CD4-positive, alpha-beta memory T cell (primary cell): ENCODE measurements around the gene SALL3. TPM values are rescaled to one million over a fixed set of nuclear protein-coding genes. Genes with fewer than 3 reads are reported as not detected.

ENCODE experiments used
- CTCF ChIA-PET: fragments of 350-600 bp; sonication (Branson Sonifier 250); formaldehyde crosslinking; loops from one replicate; lab custom pipeline; 2021; ENCODE audit warnings: inconsistent platforms; ENCODE audit not compliant: partially characterized antibody; lab: Charles Lee
- POLR2A ChIA-PET: fragments of 350-600 bp; sonication (Branson Sonifier 250); formaldehyde crosslinking; loops from one replicate; lab custom pipeline; 2021; ENCODE audit not compliant: partially characterized antibody; lab: Charles Lee
- DNase-seq, 5 donors: peaks; one replicate each; pipeline versions ENCODE4 v3.0.0 to v3.0.0-alpha.2; 2020 to 2022; ENCODE audit warnings: mixed read lengths in 1 of 5
- H3K27ac ChIP-seq: one replicate; pipeline ENCODE4 v1.7.0; 2013; ENCODE audit warnings: low read depth, low read length
- H3K27me3 ChIP-seq: 2 replicates; pipeline ENCODE4 v1.7.0; 2013; ENCODE audit warnings: mild to moderate bottlenecking, low read length, moderate library complexity; ENCODE audit not compliant: insufficient read depth
- H3K36me3 ChIP-seq: 2 replicates; pipeline ENCODE4 v1.7.0; 2013; ENCODE audit warnings: mild to moderate bottlenecking, low read length, moderate library complexity; ENCODE audit not compliant: insufficient read depth
- H3K4me1 ChIP-seq: 2 replicates; pipeline ENCODE4 v1.7.0; 2013; ENCODE audit warnings: mild to moderate bottlenecking, low read length, moderate library complexity; ENCODE audit not compliant: insufficient read depth
- H3K4me3 ChIP-seq, 2 donors: one replicate each; pipeline ENCODE4 v1.7.0; 2013; ENCODE audit warnings: low read length in 2 of 2, mild to moderate bottlenecking in 1 of 2
- H3K9me3 ChIP-seq, 2 donors: one replicate each; pipeline ENCODE4 v1.7.0; 2013; ENCODE audit warnings: low read length in 2 of 2, control low read depth in 1 of 2; ENCODE audit not compliant: control insufficient read depth in 1 of 2
- H3K27ac Mint-ChIP-seq, 7 donors: one replicate each; pipeline ENCODE4 v1.8.0; 2020 to 2021; ENCODE audit warnings: mixed read lengths in 7 of 7, mild to moderate bottlenecking in 6 of 7, inconsistent platforms in 3 of 7, moderate library complexity in 3 of 7
- H3K27me3 Mint-ChIP-seq, 2 donors: one replicate each; pipeline ENCODE4 v1.8.0; 2020 to 2021; ENCODE audit warnings: mixed read lengths in 2 of 2
- H3K36me3 Mint-ChIP-seq, 2 donors: one replicate each; pipeline ENCODE4 v1.8.0; 2020 to 2021; ENCODE audit warnings: mixed read lengths in 2 of 2, inconsistent platforms in 1 of 2, mild to moderate bottlenecking in 1 of 2
- H3K4me1 Mint-ChIP-seq, 4 donors: one replicate each; pipeline ENCODE4 v1.8.0; 2020 to 2021; ENCODE audit warnings: mixed read lengths in 4 of 4, mild to moderate bottlenecking in 1 of 4
- H3K4me3 Mint-ChIP-seq, 8 donors: one replicate each; pipeline ENCODE4 v1.8.0; 2020 to 2021; ENCODE audit warnings: mixed read lengths in 8 of 8, mild to moderate bottlenecking in 7 of 8, moderate library complexity in 6 of 8, inconsistent platforms in 3 of 8
- H3K9me3 Mint-ChIP-seq, 8 donors: one replicate each; pipeline ENCODE4 v1.8.0; 2020 to 2021; ENCODE audit warnings: mixed read lengths in 8 of 8, mild to moderate bottlenecking in 5 of 8, inconsistent platforms in 3 of 8, moderate library complexity in 1 of 8
- intact Hi-C: fragments of 100-400 bp; cut with micrococcal nuclease; formaldehyde crosslinking; loops from one replicate; pipeline ENCODE4 v1.15.1; 2023
- polyA plus RNA-seq, 2 donors: library from polyadenylated mRNA; unstranded; fragments of 300-500 nt; fragmentation: Illumina TruSeq; gene quantifications; one replicate each; pipeline ENCODE4 v1.2.3, GENCODE V29; 2021
- total RNA-seq, 2 experiments: library from RNA; stranded (reverse); gene quantifications; one replicate each; pipeline ENCODE4 v1.2.3, GENCODE V29; 2021

SALL3 gene
- not detected for total RNA-seq
- polyA plus RNA-seq: not detected

DNA sequence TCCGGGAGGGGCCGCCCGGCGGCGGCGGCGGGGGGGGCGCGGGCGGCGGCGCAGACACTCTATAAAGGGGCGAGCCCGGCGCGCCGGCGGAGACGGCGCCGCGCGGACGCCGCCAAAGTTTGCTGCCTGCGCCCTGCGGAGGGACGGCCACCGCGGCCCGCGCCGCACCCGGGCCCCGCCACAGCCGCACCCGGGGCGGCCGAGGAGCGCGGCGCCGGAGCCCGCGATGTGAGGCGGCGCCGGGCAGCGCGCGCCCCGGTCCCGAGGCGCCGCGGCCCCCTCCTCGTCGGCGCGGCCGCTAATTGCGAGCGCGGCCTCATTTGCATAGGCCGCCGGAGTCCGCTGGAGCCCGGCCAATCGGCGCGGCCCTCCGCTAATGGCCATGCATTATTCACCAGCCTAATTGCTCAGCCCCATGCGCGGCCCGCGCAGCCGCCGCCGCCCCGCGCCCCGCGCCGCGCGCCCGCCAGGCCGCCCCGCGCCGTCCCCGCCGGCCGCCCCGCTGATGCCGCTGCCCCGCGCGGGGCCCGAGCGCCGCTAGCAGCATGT is at the start of gene SALL3:
Gene SALL3, plus strand, starts transcription at position 89 of the 549 bp plus-strand sequence. Its CDS starts 457 bp downstream, at position 546.
- Mint-ChIP-seq H3K9me3 (peaks cover 0 to 11% (median 5%) of the 10 kb centered on the region in 8 donors), H3K4me1 (peaks cover 6 to 25% (median 13%) of the 10 kb centered on the region in 4 donors), H3K27ac (no peak within 1 kb of the TSS), H3K36me3 (no peaks in the 10 kb centered on the region), H3K4me3 (peak within 1 kb of the TSS in 3 of 8 donors; percentile 41 to 57 (median 52)), H3K27me3 (peaks cover 51 to 52% of the 10 kb centered on the region in 2 donors)
- POLR2A ChIA-PET: no interaction called here
- intact Hi-C loops: no loop called here
- CTCF ChIA-PET: no interaction called here
- H3K27me3 ChIP-seq: peaks cover 25% of the 10 kb centered on the region
- H3K9me3 ChIP-seq: no peaks in the 10 kb centered on the region
- no peak within 1 kb of the TSS for H3K27ac ChIP-seq
- no peaks in the 10 kb centered on the region for H3K4me1 ChIP-seq
- H3K36me3 ChIP-seq: no peaks in the 10 kb centered on the region
- DNase-seq: no peak
- no peak within 1 kb of the TSS for H3K4me3 ChIP-seq

DNA sequence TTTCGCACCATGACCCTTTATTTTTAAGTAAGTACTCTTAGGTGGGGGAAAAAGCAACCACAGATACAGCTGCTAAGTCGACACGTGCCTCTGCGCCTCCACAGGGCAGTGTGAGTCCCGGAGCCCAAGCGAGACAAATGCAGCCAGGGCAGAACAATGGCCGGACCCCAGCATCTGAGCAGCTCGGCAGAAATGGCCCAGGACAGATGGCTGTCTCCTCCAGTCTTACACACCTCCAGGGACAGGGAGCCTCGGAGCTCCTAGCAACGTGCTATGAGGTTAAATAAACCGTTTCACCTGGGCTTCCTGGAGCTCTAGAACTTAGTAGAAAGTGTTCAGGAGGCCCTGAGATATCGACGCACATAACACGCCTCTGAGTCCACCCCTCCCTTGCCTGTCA is 47.3 kb upstream of the SALL3 start:
- intact Hi-C loops: no loop called here
- no peak overlapping the region for H3K27ac Mint-ChIP-seq
- CTCF ChIA-PET: no interaction called here

DNA sequence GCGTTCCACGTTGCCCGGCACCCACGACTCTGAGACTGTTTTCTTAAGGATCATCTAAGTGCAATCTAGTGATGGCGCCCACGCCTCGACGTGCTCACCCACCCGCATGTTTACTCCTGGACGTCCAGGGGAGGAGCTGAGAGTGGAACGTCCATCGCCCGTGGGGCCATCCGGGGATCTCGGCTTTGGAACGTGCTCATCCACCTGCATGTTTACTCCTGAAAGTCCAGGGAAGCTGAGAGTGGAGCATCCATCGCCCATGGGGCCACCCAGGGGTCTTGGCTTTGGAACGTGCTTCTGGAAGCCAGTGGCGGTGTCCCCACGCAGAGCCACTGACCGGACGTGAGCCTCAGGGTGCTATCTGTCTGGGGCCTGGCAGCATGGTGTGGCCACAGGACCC is 45.6 kb upstream of the SALL3 start:
- peaks cover 4% of the 10 kb centered on the region in 2 donors for H3K27me3 Mint-ChIP-seq
- no peaks in the 10 kb centered on the region for H3K27me3 ChIP-seq
- H3K4me1 Mint-ChIP-seq: no peaks in the 10 kb centered on the region
- POLR2A ChIA-PET: no interaction called here
- no peaks in the 10 kb centered on the region for H3K36me3 Mint-ChIP-seq
- H3K4me1 ChIP-seq: no peaks in the 10 kb centered on the region
- no peak overlapping the region for H3K4me3 ChIP-seq
- H3K36me3 ChIP-seq: no peaks in the 10 kb centered on the region
- DNase-seq: no peak
- no peak overlapping the region for H3K27ac Mint-ChIP-seq
- H3K27ac ChIP-seq: no peak overlapping the region
- H3K9me3 ChIP-seq: no peaks in the 10 kb centered on the region
- CTCF ChIA-PET: no interaction called here
- H3K4me3 Mint-ChIP-seq: no peak overlapping the region
- no peaks in the 10 kb centered on the region for H3K9me3 Mint-ChIP-seq
- intact Hi-C loops: no loop called here

More for the DNA sequence above, 47.3 kb upstream of the SALL3 start:
- Mint-ChIP-seq H3K27me3 (peaks cover 4% of the 10 kb centered on the region in 2 donors), H3K4me3 (no peak overlapping the region), H3K4me1 (no peaks in the 10 kb centered on the region), H3K9me3 (no peaks in the 10 kb centered on the region), H3K36me3 (no peaks in the 10 kb centered on the region)
- DNase-seq: no peak
- H3K4me3 ChIP-seq: no peak overlapping the region
- H3K4me1 ChIP-seq: no peaks in the 10 kb centered on the region
- no peak overlapping the region for H3K27ac ChIP-seq
- POLR2A ChIA-PET: no interaction called here
- H3K27me3 ChIP-seq: no peaks in the 10 kb centered on the region
- H3K36me3 ChIP-seq: no peaks in the 10 kb centered on the region
- no peaks in the 10 kb centered on the region for H3K9me3 ChIP-seq

DNA sequence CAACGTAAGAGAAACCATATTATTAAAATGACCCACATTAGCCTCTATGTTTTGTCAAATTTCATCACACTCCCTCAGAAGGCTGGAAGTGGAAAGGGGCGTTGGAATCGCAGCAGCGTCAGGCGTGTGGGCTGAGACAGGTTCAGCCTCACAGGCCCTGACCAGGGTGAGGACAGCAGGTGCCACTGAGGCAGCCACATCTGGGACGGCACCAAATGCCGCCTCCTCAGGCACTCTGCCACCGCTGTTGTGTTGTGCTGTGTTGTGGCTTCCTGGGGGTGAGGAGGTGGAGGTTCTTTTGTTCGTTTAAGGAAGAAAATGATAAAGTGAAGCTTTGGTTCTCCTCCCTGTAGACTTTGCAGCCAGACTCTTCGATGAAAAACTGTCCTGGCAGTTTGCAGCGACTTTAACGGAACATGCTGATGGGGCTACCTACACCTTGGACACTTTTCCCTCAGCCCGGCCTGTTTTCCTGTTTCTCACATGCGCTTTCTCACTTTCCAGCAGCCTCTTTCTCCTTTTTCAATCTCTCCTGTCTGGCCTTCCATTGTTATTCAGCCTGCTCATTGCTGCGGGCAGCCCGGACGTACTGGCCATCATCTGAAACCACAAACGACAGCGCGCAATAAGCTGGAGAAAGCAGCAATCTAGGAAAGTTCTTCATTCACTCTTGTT is 44.9 kb upstream of the SALL3 start:
- ChIA-PET CTCF (no interaction called here), POLR2A (no interaction called here)
- Mint-ChIP-seq H3K27ac (peak overlapping the region in 1 of 7 donors; percentile 41), H3K4me3 (no peak overlapping the region), H3K4me1 (no peaks in the 10 kb centered on the region), H3K27me3 (peaks cover 4% of the 10 kb centered on the region in 2 donors), H3K36me3 (no peaks in the 10 kb centered on the region), H3K9me3 (peaks cover 0 to 2% (median 0%) of the 10 kb centered on the region in 8 donors)
- Histone ChIP-seq H3K27ac (no peak overlapping the region), H3K27me3 (no peaks in the 10 kb centered on the region), H3K36me3 (no peaks in the 10 kb centered on the region), H3K9me3 (no peaks in the 10 kb centered on the region), H3K4me3 (no peak overlapping the region), H3K4me1 (no peaks in the 10 kb centered on the region)
- intact Hi-C loops: no loop called here
- no peak for DNase-seq

DNA sequence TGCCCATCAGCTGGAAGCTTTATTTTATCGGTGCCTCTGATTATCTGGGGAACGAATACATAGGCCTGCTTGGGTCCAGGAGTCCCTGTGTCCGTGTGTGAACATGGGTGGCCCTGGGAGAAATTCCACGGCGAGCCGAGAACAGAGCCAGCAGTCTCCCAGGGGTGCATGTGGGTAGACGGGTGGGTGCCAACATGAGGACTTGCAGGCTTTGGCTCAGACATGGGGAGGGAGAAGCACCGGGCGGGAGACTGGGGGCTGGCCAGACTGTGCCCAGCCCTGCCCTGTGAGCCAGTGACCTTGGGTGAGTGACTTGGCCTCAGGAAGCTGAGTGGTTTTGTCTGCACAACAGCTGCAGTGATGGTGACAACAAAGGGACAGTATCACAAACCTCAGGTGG is 44.2 kb upstream of the SALL3 start:
- no peak overlapping the region for H3K27ac ChIP-seq
- H3K4me3 ChIP-seq: no peak overlapping the region
- Mint-ChIP-seq H3K4me3 (no peak overlapping the region), H3K4me1 (no peaks in the 10 kb centered on the region), H3K27me3 (peaks cover 7 to 8% of the 10 kb centered on the region in 2 donors), H3K9me3 (peaks cover 0 to 2% (median 0%) of the 10 kb centered on the region in 8 donors), H3K27ac (no peak overlapping the region), H3K36me3 (no peaks in the 10 kb centered on the region)
- H3K36me3 ChIP-seq: no peaks in the 10 kb centered on the region
- no peaks in the 10 kb centered on the region for H3K9me3 ChIP-seq
- H3K27me3 ChIP-seq: no peaks in the 10 kb centered on the region
- CTCF ChIA-PET: no interaction called here
- no peak for DNase-seq
- H3K4me1 ChIP-seq: no peaks in the 10 kb centered on the region
- intact Hi-C loops: no loop called here
- POLR2A ChIA-PET: no interaction called here

DNA sequence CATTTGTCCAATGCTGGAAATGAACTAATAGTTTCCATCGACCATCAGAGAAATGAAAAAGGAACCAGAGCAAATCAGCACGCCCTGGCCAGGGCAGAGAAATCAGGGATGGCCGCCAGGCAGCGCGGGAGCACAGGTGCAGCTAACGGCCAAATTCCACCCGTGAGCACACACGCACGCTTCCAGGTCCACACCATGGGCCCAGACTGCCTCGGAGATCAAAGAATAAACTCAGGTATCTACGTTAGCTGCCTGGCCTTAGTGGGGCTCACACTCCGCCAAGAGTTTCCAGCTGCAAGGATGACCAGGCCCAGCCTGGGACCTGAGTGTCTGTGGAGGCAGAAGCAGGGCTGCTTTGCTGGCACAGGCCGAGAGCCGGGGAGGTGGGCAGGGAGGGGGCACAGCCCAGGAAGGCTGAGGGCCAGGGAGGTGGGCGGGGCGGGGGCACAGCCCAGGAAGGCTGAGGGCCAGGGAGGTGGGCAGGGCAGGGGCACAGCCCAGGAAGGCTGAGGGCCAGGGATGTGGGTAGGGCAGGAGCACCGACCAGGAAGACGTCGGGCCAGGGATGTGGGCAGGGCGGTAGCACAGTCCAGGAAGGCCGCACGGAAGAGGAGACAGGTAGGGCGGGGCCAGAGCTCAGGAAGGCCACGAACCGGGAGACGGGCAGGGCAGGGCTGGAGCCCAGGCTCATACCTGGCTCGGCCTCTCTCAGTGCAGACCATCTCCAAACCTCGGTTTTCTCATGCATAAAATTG is 43.2 kb upstream of the SALL3 start:
- DNase-seq: no peak
- Mint-ChIP-seq H3K27ac (no peak overlapping the region), H3K4me1 (no peaks in the 10 kb centered on the region), H3K4me3 (no peak overlapping the region), H3K27me3 (peaks cover 7 to 8% of the 10 kb centered on the region in 2 donors), H3K9me3 (peaks cover 0 to 2% (median 0%) of the 10 kb centered on the region in 8 donors), H3K36me3 (no peaks in the 10 kb centered on the region)
- intact Hi-C loops: no loop called here
- H3K9me3 ChIP-seq: no peaks in the 10 kb centered on the region
- no peak overlapping the region for H3K4me3 ChIP-seq
- ChIA-PET POLR2A (no interaction called here), CTCF (no interaction called here)
- H3K27me3 ChIP-seq: no peaks in the 10 kb centered on the region
- no peak overlapping the region for H3K27ac ChIP-seq
- no peaks in the 10 kb centered on the region for H3K36me3 ChIP-seq
- no peaks in the 10 kb centered on the region for H3K4me1 ChIP-seq

DNA sequence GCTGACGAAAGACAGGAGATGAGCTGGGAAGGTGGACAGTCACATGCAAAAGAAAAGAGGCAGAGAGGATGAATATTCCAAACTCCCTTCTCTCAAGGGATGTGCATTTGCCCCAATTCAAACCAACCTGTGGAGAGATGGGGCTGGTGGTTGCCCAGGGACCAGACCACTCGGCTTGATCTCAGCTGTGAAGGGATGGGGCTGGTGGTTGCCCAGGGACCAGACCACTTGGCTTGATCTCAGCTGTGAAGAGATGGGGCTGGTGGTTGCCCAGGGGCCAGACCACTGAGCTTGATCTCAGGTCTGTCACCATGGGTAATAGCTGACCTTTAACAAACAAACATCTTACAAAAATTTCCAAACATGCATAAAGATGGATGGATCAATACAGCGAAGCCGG is 42.5 kb upstream of the SALL3 start:
- H3K27me3 ChIP-seq: no peaks in the 10 kb centered on the region
- H3K4me1 ChIP-seq: no peaks in the 10 kb centered on the region
- no peak overlapping the region for H3K4me3 ChIP-seq
- intact Hi-C loops: no loop called here
- peaks cover 7 to 8% of the 10 kb centered on the region in 2 donors for H3K27me3 Mint-ChIP-seq
- ChIA-PET POLR2A (no interaction called here), CTCF (no interaction called here)
- H3K9me3 Mint-ChIP-seq: peaks cover 0 to 2% (median 0%) of the 10 kb centered on the region in 8 donors
- H3K36me3 ChIP-seq: no peaks in the 10 kb centered on the region
- no peaks in the 10 kb centered on the region for H3K9me3 ChIP-seq
- H3K4me1 Mint-ChIP-seq: no peaks in the 10 kb centered on the region
- H3K27ac ChIP-seq: no peak overlapping the region
- H3K4me3 Mint-ChIP-seq: no peak overlapping the region
- no peak for DNase-seq
- no peaks in the 10 kb centered on the region for H3K36me3 Mint-ChIP-seq
- no peak overlapping the region for H3K27ac Mint-ChIP-seq
